Amniotic stem cell (primary cell): Measurements from ENCODE around the gene AXIN1.
"Not testable (repeated sequence)": the region's sequence is repeated elsewhere in the genome, so short reads cannot be mapped to it uniquely, and the experiment has no call there.

ENCODE experiments used
- DNase-seq: peaks from one replicate; lab custom pipeline; 2025; lab: John Stamatoyannopoulos, UW

Gene AXIN1

DNA sequence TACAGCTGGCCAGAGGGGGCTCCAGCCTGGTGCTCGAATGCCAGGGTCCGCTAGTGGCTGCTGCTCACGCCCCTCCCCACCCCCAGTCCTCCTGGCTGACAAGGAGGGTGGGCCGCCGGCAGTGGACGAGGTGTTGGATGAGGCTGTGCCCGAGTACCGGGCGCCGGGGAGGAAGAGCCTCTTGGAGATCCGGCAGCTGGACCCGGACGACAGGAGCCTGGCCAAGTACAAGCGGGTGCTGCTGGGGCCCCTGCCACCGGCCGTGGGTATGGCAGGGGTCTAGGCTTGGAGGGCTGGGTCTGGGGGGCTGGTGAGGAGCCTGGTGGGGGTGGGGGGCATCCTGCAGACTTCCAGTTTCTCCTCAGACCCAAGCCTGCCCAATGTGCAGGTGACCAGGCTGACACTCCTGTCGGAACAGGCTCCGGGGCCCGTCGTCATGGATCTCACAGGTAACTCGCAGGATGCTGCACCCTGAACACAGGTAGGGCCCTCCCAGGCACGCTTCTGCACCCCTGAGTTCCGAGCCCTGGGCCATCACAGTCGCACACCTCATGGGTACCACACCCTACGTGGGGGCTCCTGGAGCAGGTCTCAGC, 70.8 kb downstream of the AXIN1 start:
- no peak for DNase-seq

DNA sequence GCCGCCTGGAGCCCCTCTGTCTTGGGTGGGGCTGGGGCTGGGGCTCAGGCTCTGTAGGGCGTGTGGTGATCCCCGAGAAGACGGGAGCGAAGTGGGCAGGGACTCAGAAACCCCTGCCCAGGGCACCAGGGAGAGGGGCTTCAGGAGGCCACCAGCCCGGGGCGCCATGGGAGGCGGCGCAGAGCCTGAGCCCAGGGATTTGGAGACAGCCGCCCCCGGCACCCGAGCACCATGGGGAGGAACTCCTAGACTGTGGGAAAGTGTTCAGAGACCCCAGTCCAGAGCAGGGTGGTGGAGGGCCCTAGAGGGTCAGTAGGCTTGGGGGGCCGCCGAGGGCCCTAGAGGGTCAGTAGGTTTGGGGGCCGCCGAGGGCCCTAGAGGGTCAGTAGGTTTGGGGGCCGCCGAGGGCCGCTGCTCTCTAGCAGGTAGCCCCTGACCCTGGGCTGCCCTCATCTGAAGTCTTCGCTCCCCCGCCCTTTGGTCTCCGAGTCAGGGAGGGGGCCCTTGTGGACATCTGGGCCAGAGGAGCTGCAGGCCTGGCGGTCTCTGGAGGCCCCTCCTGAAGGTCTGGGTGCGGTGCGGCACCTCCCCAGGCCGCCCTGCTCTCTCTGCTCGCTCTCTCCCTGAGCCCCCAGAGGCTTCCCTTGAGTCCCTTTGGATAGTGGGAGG, 71.4 kb downstream of the AXIN1 start:
- DNase-seq, result no peak

DNA sequence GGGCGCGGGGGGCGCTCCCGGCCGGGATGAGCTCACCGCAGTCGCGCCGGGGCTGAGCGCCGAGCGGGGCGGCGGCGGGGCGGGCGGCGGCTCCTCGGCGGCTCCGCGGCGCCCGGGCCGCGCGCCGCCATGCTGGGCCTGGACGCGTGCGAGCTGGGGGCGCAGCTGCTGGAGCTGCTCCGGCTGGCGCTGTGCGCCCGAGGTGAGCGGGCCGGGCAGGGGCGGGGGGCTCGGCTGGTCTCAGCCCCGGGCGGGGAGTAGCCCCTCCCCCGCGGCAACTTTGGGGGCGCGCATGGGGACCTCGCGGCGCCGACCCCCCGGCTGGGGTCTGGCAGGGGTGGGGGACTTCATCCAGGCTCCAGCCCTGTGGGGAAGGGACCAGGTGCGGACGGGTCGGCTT, 72.0 kb downstream of the AXIN1 start, which contains the start of gene ARHGDIG:
TSS of gene ARHGDIG (plus strand) at position 40 of the 400 bp plus-strand sequence. CDS start at position 130, 90 bp downstream.
- no peak for DNase-seq

DNA sequence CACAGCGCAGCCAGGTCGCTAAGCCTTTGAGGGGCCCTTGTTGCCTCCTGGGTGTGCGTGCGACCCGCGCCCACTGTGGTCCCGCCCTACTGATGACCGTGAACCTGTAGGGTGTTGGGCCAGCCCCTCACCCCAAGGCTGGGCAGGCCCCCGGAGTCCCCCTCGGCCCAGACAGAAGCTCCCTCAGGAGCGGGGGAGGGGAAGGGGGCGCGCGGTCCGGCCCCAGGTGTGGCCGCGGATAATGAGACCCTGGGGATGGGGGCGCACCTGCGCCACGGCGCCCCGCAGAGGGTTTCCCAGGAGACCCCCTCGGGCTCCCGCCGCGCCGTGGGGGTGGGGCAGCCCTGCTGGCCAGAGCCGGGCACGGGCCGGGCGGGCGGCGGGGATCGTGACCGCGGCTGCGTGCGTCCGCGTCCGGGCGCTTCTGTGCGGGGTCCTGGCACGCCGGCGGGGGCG, 72.5 kb downstream of the AXIN1 start:
- no peak for DNase-seq

DNA sequence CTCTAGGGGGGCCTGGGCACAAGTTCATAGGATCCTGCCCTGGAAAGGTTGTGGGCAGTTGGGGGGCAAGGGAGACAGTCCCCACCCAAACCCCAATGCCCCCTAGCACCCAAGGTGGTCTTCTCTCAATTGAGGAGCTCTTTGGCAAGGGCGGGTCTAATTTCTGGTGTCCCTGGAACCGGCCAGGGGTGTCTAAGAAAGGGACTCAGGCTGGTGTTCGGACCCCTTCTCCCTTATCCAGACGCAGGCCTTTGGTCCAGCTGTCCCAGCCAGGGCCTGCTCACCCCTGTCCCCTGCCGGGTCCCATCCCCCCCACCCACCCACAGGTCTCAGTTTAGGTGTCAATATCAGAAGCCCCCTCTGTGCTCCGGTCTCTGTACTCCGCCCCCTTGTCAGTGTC, 73.0 kb downstream of the AXIN1 start:
- no peak for DNase-seq

DNA sequence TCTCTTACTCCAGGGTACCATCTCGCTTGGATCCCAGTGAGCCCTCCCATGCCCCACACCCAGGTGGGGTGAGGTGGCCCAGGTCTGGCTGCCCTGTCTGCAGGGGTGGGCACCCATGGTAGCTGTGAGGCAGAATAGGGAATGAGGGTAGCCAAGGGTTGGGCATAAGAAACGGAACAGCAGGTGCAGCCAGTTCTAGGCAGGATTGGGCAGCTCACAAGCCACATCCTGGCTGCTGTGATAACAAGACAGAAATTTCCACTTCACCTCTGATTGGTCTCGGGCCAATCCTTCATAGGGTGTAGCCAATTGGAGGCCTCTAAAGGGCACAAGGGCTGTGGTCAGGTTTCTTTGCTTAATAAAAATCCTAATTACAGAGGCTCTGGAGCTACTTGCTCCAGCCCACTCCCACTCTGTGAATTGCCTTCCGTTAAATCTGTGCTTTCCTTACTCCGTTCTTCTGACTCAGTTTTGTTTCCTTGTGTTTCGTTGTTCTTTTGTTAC, 73.6 kb downstream of the AXIN1 start:
- DNase-seq, result no peak

DNA sequence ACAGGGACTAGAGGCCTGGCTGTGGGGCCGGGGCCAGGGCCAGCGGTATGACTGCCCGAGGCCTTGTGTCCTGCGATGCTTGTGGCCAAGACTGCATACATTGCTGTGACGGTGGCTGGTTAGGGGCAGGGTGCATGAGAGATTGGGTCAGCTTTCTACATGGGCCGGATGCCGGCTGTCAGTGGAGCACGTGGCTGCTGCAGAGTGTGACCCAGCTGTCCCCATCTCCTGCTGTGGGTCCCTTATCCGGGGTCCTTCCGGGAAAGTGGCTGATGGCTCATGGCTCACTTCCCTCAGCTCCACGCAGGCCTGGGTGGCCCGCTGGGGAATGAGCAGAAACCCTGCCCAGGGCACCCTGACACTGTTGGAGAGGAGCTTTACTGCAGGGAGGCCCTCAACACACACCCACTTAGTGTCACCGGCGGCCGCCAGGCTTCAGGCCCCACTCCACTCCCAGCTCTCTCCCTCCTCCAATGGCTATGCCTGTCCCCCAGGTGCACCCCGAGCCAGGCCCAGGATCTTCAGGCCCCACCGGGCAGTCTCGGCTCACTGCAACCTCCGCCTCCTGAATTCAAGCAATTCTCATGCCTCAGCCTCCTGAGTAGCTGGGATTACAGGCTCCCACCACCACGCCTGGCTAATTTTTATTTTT, 76.0 kb downstream of the AXIN1 start:
- no peak for DNase-seq

DNA sequence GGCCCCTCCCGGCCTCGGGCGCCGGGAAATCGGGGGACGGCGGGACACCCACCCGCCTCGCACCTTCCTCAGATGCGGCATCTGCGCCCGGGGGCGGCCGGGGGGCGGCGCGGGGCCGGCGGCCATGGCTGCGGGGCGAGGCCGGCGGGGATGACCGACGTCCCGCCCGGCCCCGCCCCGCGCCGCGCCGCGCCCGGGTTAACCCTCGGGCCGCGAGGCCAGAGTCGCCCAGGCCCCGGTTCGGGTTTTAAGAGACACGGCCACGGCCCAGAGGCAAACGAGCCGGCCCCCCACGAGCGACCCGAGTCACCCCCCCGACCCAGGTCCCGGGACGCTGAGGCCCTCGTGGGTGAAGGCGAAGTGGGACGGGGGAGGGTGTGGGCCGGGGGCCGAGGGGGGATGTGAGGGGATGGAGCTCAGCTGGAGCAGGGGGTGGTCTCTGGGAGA, 76.7 kb downstream of the AXIN1 start, which contains the start of gene RGS11:
TSS of gene RGS11 (minus strand) at position 159 of the 447 bp plus-strand sequence. CDS start at position 126, 33 bp downstream.
- DNase-seq, result no peak

DNA sequence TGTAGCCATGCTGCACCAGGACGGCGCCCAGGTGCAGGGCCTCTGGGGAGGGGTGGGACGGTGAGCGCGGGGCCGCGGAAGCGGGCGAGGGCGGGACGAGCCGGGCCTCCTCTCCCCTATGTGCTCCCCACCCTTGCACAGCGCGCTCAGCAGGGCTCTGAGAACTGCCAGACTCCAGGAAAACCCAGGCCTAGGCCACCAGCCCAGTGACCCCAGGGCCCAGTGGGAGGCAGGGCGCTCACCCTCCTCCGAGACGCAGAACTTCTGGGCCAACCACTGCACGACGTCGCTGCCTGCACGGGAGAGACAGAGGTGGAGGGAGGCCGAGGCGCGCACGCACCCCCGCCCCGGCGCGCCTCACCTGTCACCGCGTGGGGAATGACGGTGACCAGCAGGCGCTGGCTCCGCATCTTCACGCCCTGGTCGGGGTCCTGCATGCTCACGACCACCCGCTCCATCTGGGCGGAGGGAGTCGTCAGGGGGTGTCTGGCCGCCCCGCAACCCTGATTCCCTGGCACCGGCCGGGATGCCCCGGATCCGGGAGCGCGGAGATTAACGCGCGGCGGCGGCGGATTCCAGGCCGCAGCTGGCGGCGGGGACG, 77.4 kb downstream of the AXIN1 start:
- no peak for DNase-seq

DNA sequence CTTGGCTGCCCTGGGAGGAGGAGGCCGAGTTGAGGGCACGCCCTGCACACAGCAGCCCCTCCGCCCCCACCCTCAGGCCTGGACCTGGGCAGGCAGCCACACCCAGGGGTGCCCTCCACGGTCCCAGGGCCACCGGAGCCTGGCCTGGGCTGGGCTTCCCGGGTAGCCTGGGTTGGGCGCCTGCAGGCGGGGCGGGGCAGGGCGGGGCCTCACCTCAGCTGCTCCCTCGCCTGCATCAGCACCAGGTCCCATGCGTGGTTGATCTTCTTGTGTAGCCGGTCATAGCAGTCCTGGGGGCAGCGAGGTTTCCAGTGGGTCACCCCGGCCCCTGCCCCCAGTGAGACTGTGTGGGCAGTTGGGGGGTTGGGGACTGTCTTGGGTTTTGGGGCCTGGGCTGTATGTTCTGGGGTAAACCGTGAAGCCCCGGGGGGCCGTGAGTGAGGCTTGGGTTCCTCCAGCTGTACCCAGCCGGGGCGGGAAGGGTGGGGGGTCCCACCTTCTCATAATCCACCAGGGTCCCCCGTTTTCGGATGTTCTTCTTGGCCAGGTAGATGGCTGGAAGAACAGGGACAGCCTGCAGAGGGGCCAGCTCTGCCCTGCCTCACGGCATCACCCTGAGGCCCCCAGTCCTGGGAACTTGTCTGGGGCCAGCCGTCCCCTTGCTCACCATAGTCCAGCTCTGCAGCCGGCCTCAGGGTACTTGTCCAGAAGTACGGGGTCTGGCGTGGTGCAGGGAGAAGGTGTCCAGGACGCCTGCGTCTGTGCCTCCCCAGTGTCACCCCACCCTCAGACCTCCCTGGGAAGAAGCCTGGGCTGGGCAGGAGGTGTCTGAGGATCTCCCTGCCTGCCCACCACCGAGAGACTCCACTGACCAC, 78.7 kb downstream of the AXIN1 start:
- no peak for DNase-seq

DNA sequence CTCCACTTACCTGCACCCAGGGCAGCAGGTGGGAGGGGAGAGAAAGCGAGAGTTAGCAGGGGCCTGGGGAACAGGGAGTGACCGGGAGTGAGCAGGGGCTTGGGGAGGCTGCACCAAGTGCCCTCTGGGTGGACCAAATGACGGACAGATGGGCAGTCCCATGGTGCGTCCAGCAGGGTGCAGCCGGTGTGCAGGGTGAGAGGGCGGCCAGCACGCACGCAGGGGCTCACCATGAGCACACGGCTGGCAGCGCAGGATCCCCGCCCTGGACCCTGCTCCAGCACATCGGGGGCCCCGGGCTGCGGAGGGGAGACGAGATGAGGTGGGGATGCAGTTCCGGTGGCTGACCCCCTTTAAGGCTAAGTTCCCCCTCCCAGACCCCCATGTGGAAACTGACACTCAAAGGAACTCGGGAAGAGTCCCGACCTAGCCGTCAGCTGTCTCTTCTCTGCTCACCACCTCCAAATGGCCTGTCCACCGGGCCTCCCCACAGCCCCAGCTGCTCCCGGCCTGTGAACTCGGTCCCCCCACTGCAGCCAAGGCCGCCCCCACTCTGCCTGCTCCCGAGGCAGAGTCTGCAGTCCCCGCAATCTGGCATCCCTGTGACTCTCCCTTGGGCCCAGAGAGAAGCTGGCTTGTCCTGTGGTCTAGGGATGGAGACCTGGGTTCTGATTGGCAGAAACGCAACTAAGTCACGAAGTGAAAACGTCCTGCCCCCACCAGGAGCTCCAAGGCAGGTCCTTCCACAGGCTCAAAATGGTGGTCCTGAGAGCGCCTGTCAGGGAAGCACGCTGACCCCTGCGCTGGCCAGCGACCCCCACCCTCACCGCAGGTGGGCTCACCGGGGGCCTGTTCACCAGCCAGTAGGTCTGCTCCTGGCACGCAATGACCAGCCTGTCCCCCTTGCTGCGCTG, 79.6 kb downstream of the AXIN1 start:
- no peak for DNase-seq

DNA sequence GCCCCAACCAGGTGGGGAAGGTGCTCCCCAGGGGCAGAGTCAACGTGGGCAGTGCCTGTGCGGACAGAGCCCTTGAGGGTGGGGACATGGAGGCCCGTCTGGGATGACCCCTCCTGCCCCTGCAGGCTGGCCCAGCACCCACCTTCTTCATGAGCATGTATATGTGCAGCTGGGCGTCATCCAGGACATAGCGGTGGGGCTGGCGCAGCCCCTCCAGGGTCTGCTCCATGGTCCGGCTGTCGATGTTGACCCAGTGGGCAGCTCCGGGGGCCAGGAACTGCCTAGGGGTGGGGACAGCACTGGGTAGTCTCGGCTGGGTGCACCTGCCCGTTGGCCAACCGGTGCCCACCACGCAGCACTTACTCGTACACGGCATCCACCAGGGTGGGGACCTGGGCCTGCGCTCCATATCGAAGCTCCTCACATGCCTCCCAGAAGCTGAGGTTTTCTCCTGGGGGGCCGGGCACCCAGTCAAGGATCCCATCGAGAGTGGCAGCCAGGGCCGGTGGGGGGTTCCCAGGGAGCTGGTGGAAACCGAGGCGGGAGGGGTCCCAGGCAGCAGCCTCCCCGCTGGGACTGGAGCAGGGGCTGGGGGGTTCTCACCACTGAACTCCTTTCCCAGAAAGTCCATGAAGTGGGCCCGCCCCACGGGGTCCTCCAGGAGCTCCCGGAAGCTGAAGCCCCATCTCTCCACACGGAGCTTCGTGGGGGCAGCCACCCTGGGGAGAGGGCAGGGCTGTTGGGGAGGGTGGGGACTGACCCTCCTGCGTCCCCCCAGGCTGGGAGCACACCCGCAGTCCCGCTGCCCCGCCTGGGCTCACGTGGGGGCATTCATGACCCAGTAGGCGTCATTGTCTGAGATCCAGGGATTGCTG, 81.9 kb downstream of the AXIN1 start:
- DNase-seq, result no peak

DNA sequence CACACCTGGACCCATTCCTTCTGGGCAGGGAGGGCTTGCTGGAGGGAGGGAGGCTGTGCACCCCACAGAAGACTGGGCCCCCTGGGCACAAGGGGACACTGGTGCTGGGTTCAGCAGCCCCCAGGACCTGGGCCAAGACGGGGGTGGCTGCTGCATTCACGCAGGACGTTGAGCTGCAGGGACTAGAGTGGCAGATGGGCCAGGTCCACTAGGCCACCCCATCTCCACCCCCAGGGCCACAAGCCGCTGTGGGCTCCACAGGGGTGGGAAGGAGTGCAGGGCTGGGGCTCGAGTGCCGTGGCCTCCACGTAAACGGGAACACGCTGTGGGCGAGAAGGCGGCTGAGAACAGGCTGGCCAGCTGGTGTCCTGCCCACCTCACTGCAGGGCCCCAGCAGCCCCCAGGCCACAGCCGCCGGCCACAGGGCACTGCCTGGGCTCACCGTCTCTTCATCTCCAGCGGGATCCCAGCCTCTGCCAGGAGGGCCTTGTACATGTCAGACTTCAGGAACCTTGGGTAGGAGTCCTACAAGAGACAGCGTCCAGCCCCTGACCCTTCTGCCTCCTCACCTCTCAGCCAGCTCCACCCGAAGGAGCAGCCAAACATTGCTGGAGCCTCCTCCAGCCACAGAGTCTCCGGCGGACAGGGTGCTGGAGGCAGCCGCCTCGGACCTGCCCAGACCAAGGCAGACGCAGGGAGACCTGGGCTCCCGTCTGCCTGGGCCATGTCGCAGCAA, 83.3 kb downstream of the AXIN1 start:
- DNase-seq, result no peak

DNA sequence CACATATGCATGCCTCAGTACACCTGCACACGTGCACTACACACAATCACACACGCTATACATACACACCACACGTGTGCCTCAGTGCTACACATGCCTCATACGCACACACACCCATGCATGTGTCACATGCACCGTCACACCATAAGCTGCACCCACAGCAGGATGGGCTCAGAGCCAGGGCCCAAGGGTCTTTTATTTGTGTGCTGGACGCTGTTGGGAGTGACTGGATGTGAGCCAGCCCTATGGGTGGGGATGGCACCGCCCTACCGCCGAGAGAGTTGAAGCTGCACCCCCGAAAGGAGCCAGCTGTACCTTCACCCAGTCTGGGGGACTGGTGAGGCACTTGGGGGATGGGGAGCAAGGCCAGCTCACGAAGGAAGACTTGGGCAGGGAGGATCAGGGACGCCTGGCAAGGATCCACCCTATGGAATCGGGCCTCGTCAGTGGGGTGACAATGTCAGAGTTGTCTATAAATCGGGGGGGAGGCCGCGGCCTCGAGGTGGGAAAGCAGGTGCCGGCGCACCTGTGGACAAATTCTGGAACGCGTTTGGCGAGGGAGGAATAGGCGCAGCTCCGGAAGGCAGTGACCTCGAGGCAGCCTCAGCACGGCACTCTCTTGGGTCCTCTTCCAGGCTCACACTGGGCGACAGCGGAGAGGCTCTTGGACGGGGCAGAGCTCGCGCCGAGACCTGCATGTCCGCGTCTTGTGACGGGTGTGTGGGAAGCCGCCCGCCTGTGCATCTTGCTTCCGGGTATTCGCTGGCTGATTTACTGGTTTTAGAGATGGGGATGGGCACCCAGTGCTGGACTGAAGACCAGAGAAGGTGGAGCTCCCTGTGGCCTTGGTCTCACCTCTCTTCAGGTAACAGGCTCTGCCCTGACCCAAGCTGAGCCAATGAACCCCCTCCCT, 84.1 kb downstream of the AXIN1 start:
- DNase-seq, result no peak

DNA sequence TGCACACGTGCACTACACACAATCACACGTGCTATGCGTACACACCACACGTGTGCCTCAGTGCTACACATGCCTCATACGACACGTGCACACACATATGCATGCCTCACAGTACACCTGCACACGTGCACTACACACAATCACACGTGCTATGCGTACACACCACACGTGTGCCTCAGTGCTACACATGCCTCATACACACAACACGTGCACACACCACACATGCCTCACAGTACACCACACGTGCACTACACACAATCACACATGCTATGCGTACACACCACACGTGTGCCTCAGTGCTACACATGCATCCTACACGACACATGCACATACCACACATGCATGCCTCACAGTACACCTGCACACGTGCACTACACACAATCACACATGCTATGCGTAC, 85.0 kb downstream of the AXIN1 start:
- not testable (repeated sequence) for DNase-seq

DNA sequence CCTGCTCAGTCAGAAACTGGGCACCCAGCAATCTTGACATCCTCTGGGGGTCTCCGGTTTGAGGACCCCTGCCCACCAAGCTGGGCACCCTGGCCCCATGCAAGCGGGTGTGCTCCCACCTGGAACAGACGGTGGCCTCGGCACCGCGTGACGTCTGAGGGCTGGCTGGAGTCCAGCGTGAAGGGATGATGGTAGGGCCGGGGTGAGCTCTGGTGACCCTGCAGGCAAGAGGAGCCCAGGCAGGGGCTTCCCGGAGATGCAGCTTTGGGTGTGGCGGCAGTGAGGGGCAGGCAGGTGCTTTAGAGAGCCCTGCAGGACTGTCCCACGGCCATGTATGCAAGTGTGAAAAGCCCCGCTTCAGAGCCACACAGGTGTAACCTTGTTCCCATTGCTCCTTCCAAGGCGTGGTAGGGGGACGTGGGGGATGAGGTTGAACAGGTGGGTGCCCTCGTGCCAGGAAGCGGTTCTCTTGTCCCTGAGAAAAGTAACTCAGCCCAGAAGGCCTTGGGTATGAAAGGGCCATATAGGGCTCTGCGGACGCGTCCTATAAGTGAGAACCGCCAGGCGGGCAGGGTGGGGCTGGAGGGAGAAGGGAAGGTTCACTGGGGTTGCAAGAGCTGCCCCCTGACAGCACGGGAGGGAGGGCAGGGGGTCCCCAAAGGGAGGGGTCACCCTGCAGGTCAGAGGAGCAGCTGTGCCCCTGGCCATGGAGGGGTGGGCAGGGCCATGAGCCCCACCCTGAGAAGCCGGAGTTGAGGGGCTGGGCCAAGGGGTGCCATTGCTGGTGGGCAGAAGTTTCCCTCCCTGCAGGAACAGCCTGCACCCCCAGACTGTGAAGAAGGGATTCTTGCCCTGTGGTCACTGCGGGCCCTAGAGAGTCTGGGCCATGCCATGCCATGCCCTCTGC, 86.0 kb downstream of the AXIN1 start:
- no peak for DNase-seq

DNA sequence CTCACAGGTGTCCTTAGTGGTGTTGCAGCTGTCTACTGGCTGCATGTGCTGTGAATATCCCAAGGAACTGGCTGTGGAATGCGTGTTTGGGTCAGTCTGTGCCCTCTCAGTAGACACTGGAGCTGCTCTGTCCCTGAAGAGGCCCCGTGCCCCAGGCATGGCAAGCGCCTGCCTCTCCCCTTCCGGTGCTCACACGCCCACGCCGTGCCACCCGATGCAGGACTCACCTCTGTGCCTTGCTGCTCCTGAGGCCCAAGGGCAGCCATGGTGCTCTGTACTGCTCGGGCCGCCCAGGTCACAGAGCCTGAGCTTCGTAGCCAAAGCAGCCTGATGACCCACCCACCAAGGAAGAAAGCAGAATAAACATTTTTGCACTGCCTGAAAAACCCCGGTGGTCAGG, 86.8 kb downstream of the AXIN1 start:
- DNase-seq, result no peak
